ENCODE measurements around the gene TSPAN14.

The TSPAN14 gene

DNA sequence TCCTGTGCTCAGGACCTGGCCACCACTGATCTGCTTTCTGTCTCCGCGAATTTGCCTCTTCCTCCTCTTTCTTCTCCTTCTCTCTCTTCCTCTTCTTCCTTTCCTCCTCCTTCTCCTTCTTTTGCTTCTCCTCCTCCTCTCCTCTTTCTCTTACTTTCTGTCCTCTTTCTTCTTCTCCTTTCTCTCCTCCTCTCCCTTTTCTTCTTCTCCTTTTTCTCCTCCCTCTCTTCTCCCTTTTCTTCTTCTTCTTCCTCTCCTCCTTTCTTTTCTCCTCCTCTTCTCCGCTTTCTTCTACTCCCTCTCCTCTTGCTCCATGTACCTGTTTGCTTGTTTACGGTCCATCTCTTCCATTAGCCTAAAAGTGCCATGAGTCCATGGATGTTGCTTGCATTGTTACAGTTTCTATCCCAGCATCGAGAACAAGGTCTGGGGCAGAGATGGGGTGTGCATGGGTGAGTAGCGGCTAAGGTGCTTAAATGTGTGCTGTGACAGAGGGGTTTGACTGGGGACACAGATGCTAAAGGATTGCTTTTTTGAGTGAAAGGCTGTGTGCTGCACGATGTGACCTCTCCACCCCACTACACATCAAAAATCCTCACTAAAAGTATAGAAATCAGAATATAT, 91.3 kb downstream of the TSPAN14 start:
- DNase-seq = no peak

DNA sequence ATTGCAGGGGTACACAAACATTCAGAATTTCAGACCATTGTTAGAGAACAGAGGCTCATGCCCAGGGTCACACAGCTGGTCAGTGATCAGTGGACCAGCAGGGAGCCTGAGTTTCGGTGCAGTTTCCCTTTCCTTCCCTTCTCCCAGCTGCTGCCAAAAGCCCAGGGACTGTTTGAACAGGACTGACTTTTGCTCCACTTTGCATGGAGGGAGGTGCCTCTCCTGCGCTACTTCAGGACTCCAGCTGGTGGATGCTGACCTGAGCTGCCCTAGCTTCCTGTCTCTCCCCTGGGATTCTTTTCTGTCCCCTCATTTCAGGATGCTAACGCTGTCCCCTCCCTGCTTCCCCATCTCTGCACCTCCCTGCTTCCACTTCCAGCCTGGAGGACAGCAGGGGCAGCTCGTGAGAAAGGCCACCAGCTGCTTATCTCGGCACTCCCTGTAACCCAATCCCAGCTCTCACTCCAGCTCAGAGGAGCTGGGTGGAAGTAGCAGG, 98.1 kb downstream of the TSPAN14 start:
- DNase-seq = no peak

DNA sequence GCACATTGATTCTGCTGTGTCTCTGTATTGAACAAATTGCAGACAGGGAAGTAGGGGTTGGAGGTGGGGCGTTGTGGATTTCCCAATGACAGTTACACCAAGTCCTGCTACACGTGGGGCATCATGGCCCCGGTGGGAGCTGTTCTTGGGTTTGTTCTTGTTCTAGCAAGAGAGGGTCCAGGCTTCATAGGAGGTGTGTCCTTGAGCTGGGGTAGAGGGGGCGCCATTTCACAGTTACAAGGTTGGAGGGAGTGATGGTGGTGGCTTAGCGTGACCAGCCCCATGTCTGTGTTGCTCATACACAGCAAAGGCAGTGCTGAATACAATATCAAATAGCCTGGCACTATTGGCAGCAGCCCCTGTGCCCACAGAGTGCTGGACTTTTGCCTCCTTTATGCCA, 99.3 kb downstream of the TSPAN14 start:
- no peak for DNase-seq

DNA sequence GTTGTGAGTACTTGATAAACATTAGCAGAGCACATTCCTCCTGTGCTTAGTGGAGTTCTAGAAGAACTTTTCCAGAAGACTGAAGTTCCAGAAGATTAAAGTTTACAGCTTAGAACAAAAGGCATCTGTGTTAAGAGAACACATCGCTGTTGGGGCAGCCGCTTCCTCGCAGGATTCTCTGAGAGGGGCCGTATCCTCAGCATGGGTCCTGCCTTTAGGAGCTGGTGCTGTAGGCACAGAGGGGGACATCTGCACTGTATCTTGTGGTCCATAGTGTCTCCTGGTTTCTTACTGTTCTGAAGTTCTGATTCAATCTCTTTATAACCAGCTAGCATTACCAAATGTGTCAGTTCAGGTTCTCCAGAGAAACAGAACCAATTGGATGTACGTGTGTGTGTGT, 99.9 kb downstream of the TSPAN14 start:
- no peak for DNase-seq

DNA sequence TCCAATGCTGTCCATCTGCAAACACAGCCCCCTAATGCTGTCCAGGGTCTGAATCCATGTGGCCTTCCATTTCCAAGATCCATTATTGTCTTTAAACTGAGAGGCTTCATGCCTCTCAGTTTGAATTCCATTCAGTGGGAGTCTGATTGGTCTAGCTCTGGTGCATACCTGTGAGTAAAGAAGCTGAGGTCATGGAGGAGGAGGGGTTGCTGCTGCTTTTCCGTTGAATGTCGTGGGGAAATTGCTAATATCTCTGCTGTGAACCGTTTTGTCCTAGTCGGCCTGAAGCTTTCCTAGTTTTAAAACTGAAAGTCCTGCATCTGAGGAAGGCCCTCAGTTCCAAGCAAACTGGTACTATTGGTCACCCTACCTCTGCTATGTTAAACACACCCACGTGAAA, 101.3 kb downstream of the TSPAN14 start:
- DNase-seq = no peak

DNA sequence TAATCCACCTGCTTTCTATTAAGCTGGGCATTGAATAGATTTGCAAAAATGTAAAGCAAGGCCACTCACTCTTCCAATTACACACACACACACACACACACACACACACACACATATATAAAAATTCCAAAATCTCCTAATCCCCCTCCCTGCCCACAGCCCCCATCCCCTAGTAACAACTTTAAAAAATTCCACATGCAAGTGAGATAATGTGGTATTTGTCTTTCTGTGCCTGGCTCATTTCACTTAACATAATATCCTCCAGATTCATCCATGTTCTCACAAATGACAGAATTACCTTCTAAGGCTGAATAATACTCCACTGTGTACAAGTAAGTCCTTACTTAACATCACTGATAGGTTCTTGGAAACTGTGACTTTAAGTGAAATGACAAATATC, 107.8 kb downstream of the TSPAN14 start:
- no peak for DNase-seq

DNA sequence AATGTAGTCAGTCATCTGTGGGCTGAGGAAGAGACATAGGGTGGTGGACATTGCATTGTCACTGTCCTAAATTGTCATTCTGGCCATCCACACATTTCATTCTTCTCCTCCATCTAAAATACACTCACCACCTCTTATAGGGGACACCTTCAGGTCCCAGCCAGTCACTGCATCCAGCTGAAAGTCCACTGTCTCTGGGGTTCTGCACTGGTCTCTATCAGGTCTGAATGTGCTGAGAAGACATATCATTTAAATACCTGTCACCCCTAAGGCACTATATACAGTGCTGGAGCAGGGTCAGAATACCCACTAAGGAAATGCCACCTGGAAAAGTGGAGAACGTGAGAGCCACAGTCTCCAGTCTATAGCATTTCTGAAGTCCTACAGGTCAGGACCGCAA, 113.2 kb downstream of the TSPAN14 start:
- DNase-seq = no peak

DNA sequence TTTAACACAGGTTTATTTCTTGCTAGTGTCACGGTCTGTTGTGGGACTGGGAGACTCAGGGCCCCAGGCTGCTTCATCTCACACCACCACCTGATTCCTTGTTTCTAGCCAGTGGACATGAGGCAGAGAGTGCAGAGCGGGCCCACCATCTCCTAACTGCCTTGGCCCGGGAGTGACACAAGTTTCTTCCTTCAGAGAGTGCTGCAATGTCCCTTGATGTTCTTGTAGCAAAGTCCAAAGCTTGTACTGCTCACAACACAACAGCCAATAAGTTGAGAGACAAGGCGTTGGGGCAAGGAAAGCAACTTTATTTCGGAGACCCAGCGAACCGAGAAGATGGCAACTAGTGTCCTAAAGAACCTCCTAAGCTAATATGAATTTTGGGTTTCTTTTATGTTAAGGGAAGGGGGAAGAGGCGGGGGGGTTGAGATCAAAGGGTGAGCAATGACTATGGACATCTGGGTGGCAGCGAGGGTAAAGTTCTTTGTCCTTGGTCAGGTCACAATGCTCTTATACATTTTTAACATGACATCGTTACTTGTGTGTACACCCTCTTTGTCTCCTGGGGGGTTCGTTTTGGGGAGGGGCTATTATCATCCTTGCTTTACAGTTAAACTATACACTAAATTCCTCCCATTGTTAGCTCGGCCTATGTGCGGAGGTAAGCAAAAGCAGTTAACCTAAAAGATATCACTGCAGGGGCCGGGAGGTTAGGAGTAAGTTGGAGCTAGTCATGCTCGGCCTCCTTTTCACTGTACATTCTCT, 115.2 kb downstream of the TSPAN14 start:
- DNase-seq = no peak

DNA sequence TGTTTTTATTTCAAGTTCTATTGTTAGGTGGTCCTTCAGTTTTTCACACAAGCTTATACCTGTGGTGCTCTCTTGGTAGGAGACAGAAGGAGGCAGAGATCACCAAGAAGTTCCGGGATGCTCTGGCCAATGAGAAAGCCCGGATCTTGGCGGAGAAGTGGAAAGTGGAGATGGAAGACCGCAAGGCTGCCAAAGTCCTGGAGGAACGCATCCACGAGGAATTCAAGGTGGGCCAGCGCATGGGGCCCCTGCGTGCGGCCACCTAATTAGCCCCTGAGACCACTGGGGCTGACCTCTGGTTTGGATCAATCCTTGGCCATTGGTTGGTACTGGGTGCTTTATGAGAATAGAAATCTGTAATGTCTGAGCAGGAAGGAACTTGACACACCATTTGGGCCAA, 117.2 kb downstream of the TSPAN14 start:
- DNase-seq = no peak

DNA sequence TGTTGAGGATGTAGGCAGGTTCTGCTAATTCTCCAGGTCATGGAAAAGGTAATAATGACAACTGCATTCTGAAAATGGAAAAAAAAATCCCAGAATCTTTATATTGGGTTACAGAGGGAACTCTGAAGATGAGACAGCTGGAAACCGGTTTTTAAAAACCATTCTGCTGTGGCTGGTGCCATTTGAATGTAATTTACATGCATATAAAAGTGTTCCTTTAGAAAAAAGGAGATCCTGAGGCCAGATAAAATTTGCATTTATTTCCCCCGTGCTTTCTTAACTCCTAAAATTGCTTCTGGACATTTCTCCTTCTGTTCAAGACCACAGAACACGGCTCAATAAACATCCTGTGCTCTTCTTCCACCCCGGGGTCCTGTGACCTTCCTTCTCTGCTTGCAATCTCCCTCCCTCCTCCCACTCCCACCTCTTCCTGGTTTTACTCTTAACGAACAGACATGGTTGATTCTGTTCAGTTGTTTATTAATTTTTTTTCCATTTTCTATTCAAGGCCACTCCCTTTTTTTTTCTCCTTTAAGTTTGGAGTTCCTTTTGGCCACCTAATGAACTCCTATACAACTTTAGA, 125.2 kb downstream of the TSPAN14 start:
- peak; percentile 55 to 73 for DNase-seq

DNA sequence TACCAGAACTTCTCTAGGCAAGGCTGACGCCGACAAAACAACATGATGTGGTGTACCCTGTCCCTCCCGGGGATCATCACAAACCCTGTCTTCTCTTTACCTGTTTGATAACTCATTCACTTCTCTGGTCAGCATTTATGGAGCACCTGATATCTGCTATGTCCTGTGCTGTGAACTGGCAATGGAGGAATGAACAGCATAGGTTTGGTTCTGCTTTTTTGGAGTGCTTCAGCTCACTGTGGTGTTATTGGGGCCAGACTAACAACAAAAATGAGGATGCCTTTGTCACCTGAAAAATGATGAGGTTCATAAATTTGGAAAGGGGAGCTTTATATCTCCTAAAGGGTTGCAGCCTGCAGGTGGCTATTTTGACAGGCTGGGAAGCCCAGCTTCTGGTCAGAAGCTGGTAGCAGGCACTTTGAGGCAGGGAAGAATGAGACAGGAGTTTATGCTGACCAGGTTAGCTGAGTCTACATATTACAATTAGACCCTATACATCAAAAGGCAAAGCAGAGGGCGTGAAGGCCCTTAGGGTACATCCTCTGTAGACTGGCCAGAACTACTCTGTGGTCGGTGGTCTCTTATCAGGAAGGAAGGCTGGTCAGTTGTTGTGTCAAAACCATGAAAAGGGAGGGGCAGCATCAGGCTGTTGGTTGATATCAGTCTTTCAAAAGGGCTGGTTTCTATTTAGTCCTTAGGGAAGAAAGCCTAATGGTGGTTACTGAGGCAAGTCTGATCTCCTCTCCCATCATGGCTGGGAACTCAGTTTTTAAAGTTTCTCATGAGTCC, 125.9 kb downstream of the TSPAN14 start:
- DNase-seq = no peak

DNA sequence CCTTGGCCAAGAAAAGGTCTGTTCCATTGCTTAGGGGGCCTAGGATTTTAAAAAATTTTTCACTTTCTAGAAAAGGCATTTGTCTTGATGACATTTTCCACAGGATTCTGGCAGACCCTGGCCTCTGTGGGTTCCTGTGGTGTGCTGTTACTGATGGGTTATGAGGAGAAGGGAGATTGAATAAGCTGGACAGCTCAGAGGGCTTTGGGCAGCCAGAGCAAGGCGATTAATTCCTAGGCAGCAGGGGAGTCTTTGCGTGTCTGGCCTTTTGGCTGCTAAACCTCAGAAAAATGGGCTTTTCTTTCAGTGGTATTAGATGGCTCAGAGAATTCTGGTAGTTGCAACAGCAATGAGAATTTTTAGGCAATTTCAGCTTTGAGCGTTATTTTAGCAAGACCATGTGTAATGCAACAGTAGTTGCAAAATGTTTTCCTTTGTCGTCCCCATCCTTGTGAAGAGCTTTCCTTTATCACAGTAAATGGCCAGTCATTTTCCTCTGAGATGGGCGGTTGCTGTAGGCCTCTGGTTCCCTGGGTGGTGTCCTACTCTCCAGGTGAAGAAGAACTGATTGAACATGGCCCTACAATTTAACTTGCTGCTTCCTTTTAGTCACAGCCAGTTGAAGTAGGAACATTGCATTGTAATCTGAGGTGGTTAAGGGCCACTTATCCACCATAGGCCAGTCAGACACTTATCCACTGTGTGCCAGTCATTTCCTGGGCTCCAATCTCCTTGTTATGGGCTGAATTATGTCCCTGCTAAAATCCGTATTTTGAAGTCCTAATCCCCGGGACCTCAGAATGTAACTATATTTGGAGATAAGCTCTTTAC, 126.7 kb downstream of the TSPAN14 start:
- peak; percentile 54 to 87 for DNase-seq

DNA sequence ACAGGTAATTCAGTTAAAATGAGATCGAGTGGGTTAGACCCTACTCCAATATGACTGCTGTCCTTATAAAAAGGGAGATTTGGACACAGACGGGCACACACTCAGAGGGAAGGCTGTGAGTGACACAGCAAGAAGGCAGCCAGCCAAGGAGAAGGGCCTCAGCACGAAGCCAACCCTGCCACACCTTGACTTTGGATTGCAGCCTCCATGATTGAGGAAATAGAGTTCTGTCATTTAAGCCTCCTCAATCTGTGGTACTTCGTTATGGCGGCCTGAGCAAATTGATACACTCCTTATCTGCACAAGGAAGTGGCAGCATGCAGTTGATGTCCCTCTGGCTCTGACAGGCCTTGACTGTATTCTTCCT, 127.3 kb downstream of the TSPAN14 start:
- DNase-seq = no peak

DNA sequence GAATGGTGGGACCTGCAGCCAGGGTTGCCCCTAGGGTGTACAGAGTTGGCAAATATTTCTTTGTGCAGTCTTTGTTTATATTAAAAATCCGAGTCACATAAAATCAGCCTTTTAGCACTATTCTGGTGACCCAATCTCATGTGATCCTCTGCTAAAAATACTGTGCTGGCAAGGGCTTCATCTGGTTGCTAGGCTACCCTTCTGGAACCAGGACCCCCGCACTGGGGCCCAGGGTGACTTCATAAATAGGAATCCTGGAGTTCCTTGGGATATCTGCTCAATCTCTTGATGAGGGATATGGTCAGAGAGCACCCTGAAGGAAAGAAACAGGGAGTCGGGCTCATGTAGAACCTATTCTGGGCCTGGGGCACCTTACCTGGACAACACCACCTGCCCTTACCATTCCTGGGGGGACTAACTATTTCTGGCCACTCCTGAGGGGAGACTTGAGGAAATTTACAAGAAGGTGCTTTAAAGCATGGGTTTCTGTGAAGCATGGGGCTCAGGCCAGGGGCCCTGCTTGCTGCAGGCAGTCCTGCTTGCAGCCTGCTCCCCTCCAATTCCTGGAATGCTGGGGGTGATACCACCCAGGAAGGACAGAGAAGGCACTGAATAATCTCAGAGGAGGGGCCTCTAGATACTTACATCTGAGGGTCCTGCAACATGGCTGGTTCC, 128.3 kb downstream of the TSPAN14 start:
- DNase-seq = no peak

Measured in inflammatory macrophage (primary cell).